ENCODE data around the gene PDE11A. TPM values are rescaled to one million over a fixed set of nuclear protein-coding genes. Genes with fewer than 3 reads are reported as not detected.

Gene PDE11A
- total RNA-seq, 1 donor from 2014 or later, result 0.27 TPM

GRCh38 chr2:178108176-178108575, 35.6 kb upstream of the PDE11A start:
- DNase-seq, result no peak
- TF ChIP-seq, protein P1, sequence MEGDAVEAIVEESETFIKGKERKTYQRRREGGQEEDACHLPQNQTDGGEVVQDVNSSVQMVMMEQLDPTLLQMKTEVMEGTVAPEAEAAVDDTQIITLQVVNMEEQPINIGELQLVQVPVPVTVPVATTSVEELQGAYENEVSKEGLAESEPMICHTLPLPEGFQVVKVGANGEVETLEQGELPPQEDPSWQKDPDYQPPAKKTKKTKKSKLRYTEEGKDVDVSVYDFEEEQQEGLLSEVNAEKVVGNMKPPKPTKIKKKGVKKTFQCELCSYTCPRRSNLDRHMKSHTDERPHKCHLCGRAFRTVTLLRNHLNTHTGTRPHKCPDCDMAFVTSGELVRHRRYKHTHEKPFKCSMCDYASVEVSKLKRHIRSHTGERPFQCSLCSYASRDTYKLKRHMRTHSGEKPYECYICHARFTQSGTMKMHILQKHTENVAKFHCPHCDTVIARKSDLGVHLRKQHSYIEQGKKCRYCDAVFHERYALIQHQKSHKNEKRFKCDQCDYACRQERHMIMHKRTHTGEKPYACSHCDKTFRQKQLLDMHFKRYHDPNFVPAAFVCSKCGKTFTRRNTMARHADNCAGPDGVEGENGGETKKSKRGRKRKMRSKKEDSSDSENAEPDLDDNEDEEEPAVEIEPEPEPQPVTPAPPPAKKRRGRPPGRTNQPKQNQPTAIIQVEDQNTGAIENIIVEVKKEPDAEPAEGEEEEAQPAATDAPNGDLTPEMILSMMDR (IDR thresholded peaks at IDR 0.05; ENCODE audit: partially characterized antibody, unreplicated experiment), result no peak
- Mint-ChIP-seq H3K27ac (ENCODE audit: unreplicated experiment) (no peak overlapping the region), H3K27me3 (ENCODE audit: unreplicated experiment) (peaks cover 2% of the 10 kb centered on the region), H3K9me3 (ENCODE audit: unreplicated experiment) (peaks cover 6% of the 10 kb centered on the region), H3K4me1 (ENCODE audit: low read depth, unreplicated experiment) (no peaks in the 10 kb centered on the region), H3K36me3 (ENCODE audit: unreplicated experiment) (no peaks in the 10 kb centered on the region), H3K4me3 (ENCODE audit: unreplicated experiment) (no peak overlapping the region)

DNA sequence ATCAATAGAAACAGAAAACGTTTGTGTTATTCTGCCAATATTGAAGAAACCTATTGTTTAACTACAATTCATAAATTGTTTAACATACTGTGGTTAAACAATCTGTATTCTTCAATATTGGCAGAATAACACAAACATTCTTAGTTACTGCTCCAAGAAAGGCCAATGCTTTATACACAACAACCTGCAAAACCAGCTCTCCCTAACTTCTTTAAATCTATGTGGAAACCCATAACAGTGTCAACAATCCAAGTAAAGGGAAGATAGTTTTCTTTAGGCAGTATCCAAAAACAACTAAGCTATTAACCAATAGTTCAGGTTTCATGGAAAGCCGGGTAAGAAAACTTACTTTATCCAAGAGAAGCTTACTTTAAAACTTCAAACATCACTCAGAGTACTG, 33.5 kb upstream of the PDE11A start:
- H3K27ac Mint-ChIP-seq (ENCODE audit: unreplicated experiment), result no peak overlapping the region
- H3K4me1 Mint-ChIP-seq (ENCODE audit: low read depth, unreplicated experiment), result no peaks in the 10 kb centered on the region
- H3K27me3 Mint-ChIP-seq (ENCODE audit: unreplicated experiment), result no peaks in the 10 kb centered on the region
- DNase-seq, result no peak
- TF ChIP-seq, protein P1 (IDR thresholded peaks at IDR 0.05; ENCODE audit: partially characterized antibody, unreplicated experiment), result no peak
- no peak overlapping the region for H3K4me3 Mint-ChIP-seq (ENCODE audit: unreplicated experiment)
- H3K36me3 Mint-ChIP-seq (ENCODE audit: unreplicated experiment), result no peaks in the 10 kb centered on the region
- H3K9me3 Mint-ChIP-seq (ENCODE audit: unreplicated experiment), result no peaks in the 10 kb centered on the region

DNA sequence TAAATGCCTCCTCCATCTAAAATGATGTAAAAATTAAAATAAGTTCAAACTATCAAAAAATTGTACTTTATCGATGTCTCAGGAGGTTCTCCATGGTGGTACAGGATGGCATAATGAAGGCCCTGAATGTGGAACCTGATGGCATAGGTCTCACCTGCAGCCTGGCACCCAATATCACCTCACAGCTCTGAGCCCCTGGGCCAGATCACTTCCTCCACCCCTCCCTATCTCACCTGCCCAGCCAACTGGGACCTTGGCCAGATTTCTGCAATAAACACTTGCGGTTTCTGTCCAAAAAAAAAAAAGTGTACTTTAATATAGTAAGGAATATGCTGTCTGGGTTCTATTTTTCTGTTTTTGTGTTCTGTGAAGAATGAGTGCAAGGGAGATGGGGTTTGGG, 33.0 kb upstream of the PDE11A start:
- TF ChIP-seq, protein P1 (IDR thresholded peaks at IDR 0.05; ENCODE audit: partially characterized antibody, unreplicated experiment), result no peak
- Mint-ChIP-seq H3K27me3 (ENCODE audit: unreplicated experiment) (no peaks in the 10 kb centered on the region), H3K4me1 (ENCODE audit: low read depth, unreplicated experiment) (no peaks in the 10 kb centered on the region), H3K27ac (ENCODE audit: unreplicated experiment) (no peak overlapping the region), H3K36me3 (ENCODE audit: unreplicated experiment) (no peaks in the 10 kb centered on the region), H3K4me3 (ENCODE audit: unreplicated experiment) (no peak overlapping the region), H3K9me3 (ENCODE audit: unreplicated experiment) (no peaks in the 10 kb centered on the region)
- no peak for DNase-seq

DNA sequence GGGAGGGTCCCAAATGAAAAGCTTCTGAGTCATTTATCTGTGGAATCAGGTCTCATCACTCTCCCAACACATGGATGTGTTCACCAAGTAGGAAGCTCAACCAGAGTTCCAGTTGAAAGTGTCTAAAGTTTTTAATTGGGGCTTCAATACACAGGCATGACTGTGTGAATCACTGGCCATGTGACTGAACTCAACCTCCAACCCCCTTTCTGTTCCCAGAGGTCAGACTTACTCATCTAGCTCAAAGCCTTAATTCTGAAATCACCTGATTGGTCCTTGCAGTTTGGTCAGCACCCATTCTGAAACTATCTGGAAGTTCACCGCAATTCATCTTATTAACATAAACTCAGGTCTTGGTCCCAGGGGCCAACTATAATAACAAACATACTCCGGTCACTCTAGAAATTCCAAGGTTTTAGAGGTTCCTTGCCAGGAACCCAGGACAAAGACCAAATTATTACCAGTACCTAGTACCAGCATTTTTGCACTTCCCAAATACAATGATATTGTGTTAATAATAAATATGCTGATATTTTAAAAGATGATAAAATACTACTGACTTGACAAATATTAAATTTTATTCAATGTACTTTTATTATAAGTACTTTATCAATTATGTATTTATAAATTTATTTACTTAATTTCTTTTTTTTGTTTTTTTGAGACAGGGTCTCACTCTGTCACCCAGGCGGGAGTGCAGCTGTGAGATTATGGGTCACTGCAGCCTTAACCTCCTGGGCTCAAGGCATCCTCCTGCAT, 28.9 kb upstream of the PDE11A start:
- DNase-seq, result no peak
- H3K4me1 Mint-ChIP-seq (ENCODE audit: low read depth, unreplicated experiment), result no peaks in the 10 kb centered on the region
- TF ChIP-seq, protein P1 (IDR thresholded peaks at IDR 0.05; ENCODE audit: partially characterized antibody, unreplicated experiment), result no peak
- H3K27me3 Mint-ChIP-seq (ENCODE audit: unreplicated experiment), result no peaks in the 10 kb centered on the region
- H3K9me3 Mint-ChIP-seq (ENCODE audit: unreplicated experiment), result no peaks in the 10 kb centered on the region
- no peak overlapping the region for H3K4me3 Mint-ChIP-seq (ENCODE audit: unreplicated experiment)
- no peak overlapping the region for H3K27ac Mint-ChIP-seq (ENCODE audit: unreplicated experiment)
- no peaks in the 10 kb centered on the region for H3K36me3 Mint-ChIP-seq (ENCODE audit: unreplicated experiment)

DNA sequence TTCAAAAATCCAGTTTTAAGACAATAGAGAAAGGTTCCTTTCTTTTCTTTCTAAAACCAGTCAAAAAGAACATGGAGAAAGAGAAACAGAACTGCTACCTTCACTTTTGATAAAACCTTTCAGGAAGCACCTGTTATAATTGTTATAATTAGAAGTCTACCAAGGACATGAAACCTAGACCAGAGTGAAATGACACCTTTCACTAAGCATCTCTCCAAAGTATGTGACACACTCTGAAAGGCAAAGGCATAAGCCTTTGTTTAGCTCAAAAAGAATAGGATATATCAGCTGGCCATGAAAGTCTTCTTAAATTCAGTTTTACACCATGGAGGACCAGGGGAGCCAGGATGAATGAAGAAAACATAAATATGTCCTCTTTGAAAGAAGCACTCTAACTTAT, 20.9 kb upstream of the PDE11A start:
- Mint-ChIP-seq H3K36me3 (ENCODE audit: unreplicated experiment) (no peaks in the 10 kb centered on the region), H3K4me1 (ENCODE audit: low read depth, unreplicated experiment) (no peaks in the 10 kb centered on the region), H3K9me3 (ENCODE audit: unreplicated experiment) (no peaks in the 10 kb centered on the region), H3K27ac (ENCODE audit: unreplicated experiment) (no peak overlapping the region), H3K27me3 (ENCODE audit: unreplicated experiment) (no peaks in the 10 kb centered on the region), H3K4me3 (ENCODE audit: unreplicated experiment) (no peak overlapping the region)
- TF ChIP-seq, protein P1 (IDR thresholded peaks at IDR 0.05; ENCODE audit: partially characterized antibody, unreplicated experiment), result no peak
- no peak for DNase-seq
